Stimulated activated CD8-positive, alpha-beta memory T cell treated with anti-CD3 and anti-CD28 coated beads, Interleukin-4, amount 100 ng/mL, for 4 hours (primary cell): ENCODE results near the gene MAPKBP1.

Source experiments
- DNase-seq, 2 donors: peaks; one replicate each; pipeline ENCODE4 v3.0.0-alpha.2; 2020; ENCODE audit warnings: low read depth in 2 of 2, low spot score in 1 of 2

Gene MAPKBP1

GRCh38 chr15:41782371-41783282 lies 8.3 kb downstream of the MAPKBP1 start:
- no peak for DNase-seq

GRCh38 chr15:41783296-41783695 lies 9.0 kb downstream of the MAPKBP1 start:
- no peak for DNase-seq

- DNase-seq: no peak
Observed at GRCh38 chr15:41788262-41788661, 14.0 kb downstream of the MAPKBP1 start.

- no peak for DNase-seq
Observed at GRCh38 chr15:41789236-41789635, 15.0 kb downstream of the MAPKBP1 start.

GRCh38 chr15:41789662-41790061 lies 15.4 kb downstream of the MAPKBP1 start:
- DNase-seq: no peak

- no peak for DNase-seq
Observed at GRCh38 chr15:41790169-41790568, 15.9 kb downstream of the MAPKBP1 start.

GRCh38 chr15:41790756-41791546 lies 16.7 kb downstream of the MAPKBP1 start:
- DNase-seq: no peak

- DNase-seq: no peak
Observed at GRCh38 chr15:41791547-41791937, 17.3 kb downstream of the MAPKBP1 start.

- no peak for DNase-seq
Observed at GRCh38 chr15:41792000-41792637, 17.8 kb downstream of the MAPKBP1 start.

GRCh38 chr15:41794081-41794480 lies 19.8 kb downstream of the MAPKBP1 start:
- no peak for DNase-seq

- no peak for DNase-seq
Observed at GRCh38 chr15:41795996-41796856, 21.9 kb downstream of the MAPKBP1 start.

- DNase-seq: no peak
Observed at GRCh38 chr15:41797201-41797944, 23.1 kb downstream of the MAPKBP1 start.

GRCh38 chr15:41798607-41799487 lies 24.6 kb downstream of the MAPKBP1 start:
- no peak for DNase-seq

GRCh38 chr15:41799488-41799805 lies 25.2 kb downstream of the MAPKBP1 start:
- no peak for DNase-seq

GRCh38 chr15:41801185-41801584 lies 26.9 kb downstream of the MAPKBP1 start:
- DNase-seq: no peak

GRCh38 chr15:41801850-41802455 lies 27.7 kb downstream of the MAPKBP1 start:
- no peak for DNase-seq

GRCh38 chr15:41804361-41804760 lies 30.1 kb downstream of the MAPKBP1 start:
- no peak for DNase-seq

GRCh38 chr15:41804916-41805666 lies 30.8 kb downstream of the MAPKBP1 start:
- DNase-seq: no peak
